Gastrocnemius medialis (tissue), 4 donors: ENCODE measurements around the gene DDX51. TPM values are rescaled to one million over a fixed set of nuclear protein-coding genes. Genes with fewer than 3 reads are reported as not detected.

ENCODE experiments used
- ATAC-seq, 2 donors: fragments of 150-250 bp; one replicate each; pipeline ENCODE4 v1.9.1; 2016
- DNase-seq, 2 donors: peaks; one replicate each; pipeline ENCODE4 v3.0.0-alpha.2; 2019
- H3K27ac ChIP-seq, 4 donors: fragments of 200-600 bp; sonication (generic); 1 replicate in 1 of 4; 2 replicates in 3 of 4; pipeline ENCODE4 v1.5.1; 2016 to 2018; ENCODE audit warnings: mild to moderate bottlenecking in 2 of 4, moderate library complexity in 1 of 4
- H3K27me3 ChIP-seq, 3 donors: fragments of 200-600 bp; sonication (generic) in 2 of 3; 1 replicate in 1 of 3; 2 replicates in 2 of 3; pipeline versions ENCODE4 v1.5.1 to v1.6.0; 2016 to 2019; ENCODE audit warnings: mild to moderate bottlenecking in 1 of 3, moderate library complexity in 1 of 3
- H3K36me3 ChIP-seq, 2 donors: fragments of 200-600 bp; sonication (generic) in 1 of 2; one replicate each; pipeline ENCODE4 v1.5.1; 2017 to 2018
- H3K4me1 ChIP-seq, 2 donors: fragments of 200-600 bp; sonication (generic) in 1 of 2; one replicate each; pipeline ENCODE4 v1.5.1; 2016 to 2017; ENCODE audit warnings: mild to moderate bottlenecking in 2 of 2
- H3K4me3 ChIP-seq, 4 donors: fragments of 200-600 bp; sonication (generic) in 3 of 4; 1 replicate in 1 of 4; 2 replicates in 3 of 4; pipeline ENCODE4 v1.5.1; 2016 to 2019; ENCODE audit warnings: mild to moderate bottlenecking in 2 of 4
- H3K9me3 ChIP-seq, 3 donors: fragments of 200-600 bp; sonication (generic) in 2 of 3; 1 replicate in 1 of 3; 2 replicates in 2 of 3; pipeline ENCODE4 v1.5.1; 2016 to 2019
- POLR2A ChIP-seq, 2 donors: fragments of 450-650 bp; IDR thresholded peaks; one replicate each; pipeline ENCODE4 v1.6.1; 2017; ENCODE audit warnings: antibody characterized with exemption in 2 of 2, mild to moderate bottlenecking in 2 of 2, moderate library complexity in 2 of 2
- in situ Hi-C, 4 donors: fragments of 200-750 bp; cut with MboI; loops; one replicate each; pipeline versions ENCODE4 v1.15.0 to v1.8.0; 2017; ENCODE audit warnings: low sequenced_read_pairs in 4 of 4
- intact Hi-C: fragments of 100-400 bp; cut with DNase I; formaldehyde crosslinking; loops from one replicate; pipeline ENCODE4 v1.15.1; 2023; ENCODE audit warnings: low total_unique reads
- total RNA-seq, 4 donors: library from RNA; depleted of rRNA; stranded (reverse); fragments of >200 nt; gene quantifications; one replicate each; pipeline versions ENCODE4 v1.1.0 to v1.2.3, GENCODE V29; 2016
- TF ChIP-seq, protein P1 (sequence below), 5 experiments: fragments of 450-650 bp in 3 of 5; fragments of 200-600 bp in 2 of 5; sonication (generic) in 2 of 5; IDR thresholded peaks in 4 of 5; conservative IDR thresholded peaks in 1 of 5; 1 replicate in 4 of 5; 2 replicates in 1 of 5; pipeline ENCODE4 v1.5.1; 2016 to 2019; ENCODE audit warnings: antibody characterized with exemption in 5 of 5, mild to moderate bottlenecking in 3 of 5, moderate library complexity in 3 of 5

Gene DDX51
- total RNA-seq, 4 donors from 2014 or later = 5.8 to 7.8 (median 6.5) TPM

DNA sequence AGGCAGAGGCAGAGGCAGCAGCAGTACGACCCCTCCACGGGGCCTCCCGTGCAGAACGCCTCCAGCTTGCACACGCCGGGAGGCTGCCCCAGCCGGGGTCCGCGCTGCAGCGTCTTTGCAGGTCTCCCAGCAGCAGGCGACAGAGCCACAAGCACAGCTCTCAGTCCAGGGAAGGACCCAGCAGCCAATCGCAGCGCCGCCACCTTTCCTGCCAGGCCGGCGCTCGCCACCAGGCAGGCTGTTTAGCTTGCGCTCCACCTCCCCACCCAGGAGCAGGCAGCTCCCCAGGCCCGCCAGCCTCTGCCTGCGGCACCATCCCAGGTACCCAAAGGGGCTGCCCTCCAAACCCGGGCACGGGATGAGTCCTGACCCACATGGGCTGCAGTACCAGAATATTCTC is 25.2 kb downstream of the DDX51 start:
- TF ChIP-seq, protein P1, sequence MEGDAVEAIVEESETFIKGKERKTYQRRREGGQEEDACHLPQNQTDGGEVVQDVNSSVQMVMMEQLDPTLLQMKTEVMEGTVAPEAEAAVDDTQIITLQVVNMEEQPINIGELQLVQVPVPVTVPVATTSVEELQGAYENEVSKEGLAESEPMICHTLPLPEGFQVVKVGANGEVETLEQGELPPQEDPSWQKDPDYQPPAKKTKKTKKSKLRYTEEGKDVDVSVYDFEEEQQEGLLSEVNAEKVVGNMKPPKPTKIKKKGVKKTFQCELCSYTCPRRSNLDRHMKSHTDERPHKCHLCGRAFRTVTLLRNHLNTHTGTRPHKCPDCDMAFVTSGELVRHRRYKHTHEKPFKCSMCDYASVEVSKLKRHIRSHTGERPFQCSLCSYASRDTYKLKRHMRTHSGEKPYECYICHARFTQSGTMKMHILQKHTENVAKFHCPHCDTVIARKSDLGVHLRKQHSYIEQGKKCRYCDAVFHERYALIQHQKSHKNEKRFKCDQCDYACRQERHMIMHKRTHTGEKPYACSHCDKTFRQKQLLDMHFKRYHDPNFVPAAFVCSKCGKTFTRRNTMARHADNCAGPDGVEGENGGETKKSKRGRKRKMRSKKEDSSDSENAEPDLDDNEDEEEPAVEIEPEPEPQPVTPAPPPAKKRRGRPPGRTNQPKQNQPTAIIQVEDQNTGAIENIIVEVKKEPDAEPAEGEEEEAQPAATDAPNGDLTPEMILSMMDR (IDR thresholded peaks at IDR 0.05 in 4 of 5, conservative IDR thresholded peaks at IDR 0.05 in 1 of 5) = no peak
- no peak for TF ChIP-seq POLR2A (IDR thresholded peaks at IDR 0.05)
- no peaks in the 10 kb centered on the region for H3K27me3 ChIP-seq
- H3K4me3 ChIP-seq = no peak overlapping the region
- ATAC-seq (no peak), DNase-seq (no peak)
- H3K9me3 ChIP-seq = no peaks in the 10 kb centered on the region
- intact Hi-C loops = no loop called here
- in situ Hi-C loops = no loop called here
- peaks cover 0 to 45% of the 10 kb centered on the region in 2 donors for H3K36me3 ChIP-seq
- no peaks in the 10 kb centered on the region for H3K4me1 ChIP-seq
- no peak overlapping the region for H3K27ac ChIP-seq

DNA sequence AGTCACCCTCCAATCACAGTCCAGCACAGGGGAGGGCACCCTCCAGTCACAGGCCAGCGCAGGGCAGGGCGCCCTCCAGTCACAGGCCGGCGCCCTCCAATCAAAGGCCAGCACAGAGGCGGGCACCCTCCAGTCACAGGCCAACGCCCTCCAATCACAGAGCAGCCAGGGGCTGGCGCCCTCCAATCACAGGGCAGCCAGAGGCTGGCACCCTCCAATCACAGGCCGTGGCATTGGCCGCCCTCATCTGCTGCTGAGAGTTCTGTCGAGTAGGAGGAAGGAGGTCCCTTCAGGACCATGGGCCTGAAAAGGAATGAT is 26.6 kb downstream of the DDX51 start:
- in situ Hi-C loops = no loop called here
- H3K4me1 ChIP-seq = no peaks in the 10 kb centered on the region
- TF ChIP-seq, protein P1 (IDR thresholded peaks at IDR 0.05 in 4 of 5, conservative IDR thresholded peaks at IDR 0.05 in 1 of 5) = no peak
- TF ChIP-seq POLR2A (IDR thresholded peaks at IDR 0.05) = no peak
- intact Hi-C loops = no loop called here
- no peak for ATAC-seq
- no peaks in the 10 kb centered on the region for H3K9me3 ChIP-seq
- H3K36me3 ChIP-seq = peaks cover 0 to 47% of the 10 kb centered on the region in 2 donors
- DNase-seq = no peak
- no peaks in the 10 kb centered on the region for H3K27me3 ChIP-seq
- H3K4me3 ChIP-seq = no peak overlapping the region
- H3K27ac ChIP-seq = no peak overlapping the region

DNA sequence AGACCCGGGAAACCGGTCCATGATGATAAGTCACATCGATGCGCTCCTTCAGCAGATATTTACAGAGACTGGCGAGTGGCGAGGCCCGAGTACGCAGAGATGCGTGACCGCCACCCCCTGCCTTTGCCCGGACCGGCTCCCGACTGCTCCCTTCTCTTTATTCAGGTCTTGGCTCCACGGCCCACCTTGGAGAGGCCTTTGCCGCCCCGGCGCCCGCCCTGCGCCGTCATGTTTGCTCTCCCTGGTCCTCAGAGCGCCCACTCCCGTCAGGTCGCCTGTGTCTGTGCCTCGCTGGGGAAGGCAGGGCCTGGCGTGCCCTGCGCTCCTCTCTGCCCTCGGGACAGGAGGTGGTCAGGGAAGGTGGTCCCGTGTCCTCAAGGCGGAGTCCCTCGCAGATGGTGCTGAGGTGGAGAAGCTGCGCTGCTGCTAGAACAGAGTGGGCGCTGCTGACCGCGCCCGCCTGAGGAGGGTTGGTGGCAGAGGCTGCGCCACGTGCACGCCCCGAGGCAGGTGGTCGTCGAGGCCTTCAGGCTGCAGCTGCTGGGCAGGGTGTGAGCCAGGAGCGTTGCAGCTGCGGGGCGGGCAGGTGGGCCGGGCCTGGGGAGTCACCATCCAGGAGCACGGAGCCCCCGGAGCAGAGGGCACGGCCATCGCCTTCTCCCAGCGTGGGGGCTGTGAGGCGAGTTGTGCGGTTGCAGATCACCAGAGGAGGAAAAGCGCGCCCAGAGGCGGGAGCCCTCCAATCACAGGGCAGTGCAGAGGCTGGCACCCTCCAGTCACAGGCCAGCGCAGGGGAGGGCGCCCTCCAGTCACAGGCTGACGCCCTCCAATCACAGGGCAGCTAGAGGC is 27.2 kb downstream of the DDX51 start:
- Histone ChIP-seq H3K27ac (no peak overlapping the region), H3K4me3 (no peak overlapping the region), H3K4me1 (no peaks in the 10 kb centered on the region), H3K36me3 (peaks cover 0 to 44% of the 10 kb centered on the region in 2 donors), H3K27me3 (no peaks in the 10 kb centered on the region), H3K9me3 (no peaks in the 10 kb centered on the region)
- TF ChIP-seq, protein P1 (IDR thresholded peaks at IDR 0.05 in 4 of 5, conservative IDR thresholded peaks at IDR 0.05 in 1 of 5) = no peak
- TF ChIP-seq POLR2A (IDR thresholded peaks at IDR 0.05) = no peak
- intact Hi-C loops (no loop called here), in situ Hi-C loops (no loop called here)
- no peak for ATAC-seq
- DNase-seq = no peak

DNA sequence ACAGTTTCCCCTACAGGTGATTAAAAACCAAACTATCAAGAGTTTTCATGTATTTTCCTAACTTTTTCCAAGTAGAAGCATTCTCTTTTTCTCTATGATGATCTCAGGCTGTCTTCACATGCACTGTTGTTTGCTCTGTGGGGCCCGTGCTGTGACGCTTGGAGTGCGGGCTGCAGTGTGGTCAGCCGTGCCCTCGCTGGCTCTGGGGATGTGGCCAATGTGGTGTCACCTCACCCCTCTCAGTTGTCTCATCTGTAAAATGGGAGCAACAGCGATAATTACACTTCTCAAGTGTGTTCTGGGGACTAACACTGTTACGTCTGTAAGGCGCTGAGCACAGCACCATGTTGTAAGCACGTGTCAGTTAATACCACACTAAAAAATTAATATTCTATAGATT is 28.6 kb downstream of the DDX51 start:
- H3K27ac ChIP-seq = no peak overlapping the region
- H3K36me3 ChIP-seq = peaks cover 0 to 47% of the 10 kb centered on the region in 2 donors
- DNase-seq (no peak), ATAC-seq (no peak)
- no peaks in the 10 kb centered on the region for H3K4me1 ChIP-seq
- intact Hi-C loops = no loop called here
- H3K4me3 ChIP-seq = no peak overlapping the region
- no peaks in the 10 kb centered on the region for H3K27me3 ChIP-seq
- H3K9me3 ChIP-seq = no peaks in the 10 kb centered on the region
- TF ChIP-seq, protein P1 (IDR thresholded peaks at IDR 0.05 in 4 of 5, conservative IDR thresholded peaks at IDR 0.05 in 1 of 5) = no peak
- no peak for TF ChIP-seq POLR2A (IDR thresholded peaks at IDR 0.05)
- in situ Hi-C loops = no loop called here
